ENCODE measurements around the gene BACE2. TPM values are rescaled to one million over a fixed set of nuclear protein-coding genes. Genes with fewer than 3 reads are reported as not detected.

Gene BACE2
- total and polyA plus RNA-seq, 2 of the 4 experiments (the other 2 are of a cell fraction) = 17.0 to 35.5 TPM

DNA sequence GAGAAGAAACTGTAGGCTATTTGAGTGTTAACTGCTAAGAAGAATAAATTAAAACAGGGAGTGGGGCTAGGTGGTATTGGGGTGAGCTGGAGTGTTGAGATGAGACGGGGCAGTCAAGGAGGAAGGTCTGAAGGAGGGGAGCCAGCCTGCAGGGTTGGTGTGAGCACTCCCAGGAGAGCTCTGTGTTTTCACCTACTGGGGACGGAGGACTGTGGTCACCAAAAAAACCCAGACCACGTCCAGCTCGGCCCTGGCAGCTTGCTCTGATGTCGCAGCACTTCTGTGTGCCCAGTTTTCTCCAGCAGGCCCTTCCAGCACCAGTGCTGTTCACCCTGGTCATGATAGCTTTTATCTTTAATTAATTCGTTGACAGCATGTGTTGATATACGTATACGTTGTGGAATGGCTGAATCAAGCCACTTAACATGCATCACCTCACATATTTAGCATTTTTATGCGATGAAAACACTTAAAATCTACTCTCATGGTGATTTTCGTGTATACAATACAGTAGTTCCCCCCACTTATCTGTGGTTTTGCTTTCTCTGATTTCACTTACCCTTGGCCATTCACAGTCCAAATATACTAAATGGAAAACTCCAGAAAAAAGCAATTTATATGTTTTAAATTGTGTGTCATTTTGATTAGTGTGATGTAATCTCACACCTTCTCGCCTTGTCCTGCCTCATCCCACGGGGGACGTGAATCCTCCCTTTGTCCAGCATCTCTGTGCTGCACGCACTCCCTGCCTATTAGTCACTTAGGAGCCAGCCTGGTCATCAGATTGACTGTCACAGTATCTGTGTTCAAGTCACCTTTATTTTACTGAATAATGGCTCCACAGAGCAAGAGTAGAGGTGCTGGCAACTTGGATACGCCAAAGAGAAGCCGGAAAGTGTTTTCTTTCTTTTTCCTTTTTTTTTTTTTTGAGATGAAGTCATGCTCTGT is 161.0 kb downstream of the BACE2 start:
- Histone ChIP-seq H3K9ac (ENCODE audit: low read depth, low read length) (no peak overlapping the region), H3K27ac (ENCODE audit: insufficient read depth, low read length) (no peak overlapping the region), H4K91ac (ENCODE audit: insufficient read depth, low read depth, low read length) (no peak overlapping the region), H3K27me3 (ENCODE audit: control insufficient read depth, insufficient read depth, low read length) (peaks cover 4% of the 10 kb centered on the region; the same call in 1 of the 2 replicates), H3K4me3 (ENCODE audit: insufficient read depth, low read depth, low read length) (no peak overlapping the region), H2AK9ac (replicated peaks; ENCODE audit: low read depth, low read length, poor library complexity) (no peak overlapping the region), H3K9me1 (ENCODE audit: insufficient read depth, low read length) (no peaks in the 10 kb centered on the region), H2BK15ac (ENCODE audit: low read depth, low read length) (no peak overlapping the region), H3K56ac (ENCODE audit: extremely low read depth, insufficient read depth, low read length) (no peak overlapping the region), H2BK5ac (ENCODE audit: low read depth, low read length, poor library complexity, severe bottlenecking) (no peak overlapping the region), H3K9me3 (ENCODE audit: control insufficient read depth, insufficient read depth, low read length) (no peaks in the 10 kb centered on the region), H3K36me3 (ENCODE audit: control insufficient read depth, insufficient read depth, low read length) (no peaks in the 10 kb centered on the region), H4K20me1 (ENCODE audit: insufficient read depth, low read length) (no peaks in the 10 kb centered on the region), H3K23ac (ENCODE audit: low read depth, low read length) (no peak overlapping the region), H4K8ac (ENCODE audit: low read depth in 2 of 2, low read length in 2 of 2) (no peak overlapping the region), H3K4me2 (ENCODE audit: low read depth, low read length) (peak overlapping the region; percentile 58), H2AFZ (replicated peaks; ENCODE audit: low read length, poor library complexity) (no peak overlapping the region), H2BK120ac (ENCODE audit: low read depth, low read length) (no peak overlapping the region), H2BK20ac (ENCODE audit: low read depth, low read length) (no peak overlapping the region), H3K79me1 (ENCODE audit: low read depth in 1 of 2, low read length in 2 of 2) (no peaks in the 10 kb centered on the region), H2AK5ac (ENCODE audit: low read depth, low read length) (no peak overlapping the region), H3K4me1 (ENCODE audit: control insufficient read depth, insufficient read depth, low read length) (no peaks in the 10 kb centered on the region), H4K5ac (ENCODE audit: low read depth, low read length) (no peak overlapping the region), H3K18ac (ENCODE audit: low read depth, low read length) (no peak overlapping the region), H3K14ac (replicated peaks; ENCODE audit: low read depth, low read length) (no peak overlapping the region), H3K4ac (ENCODE audit: low read depth, low read length) (no peak overlapping the region)
- ChIA-PET CTCF (no interaction called here), POLR2A (ENCODE audit: unreplicated experiment) (no interaction called here)
- intact Hi-C loops (cut with micrococcal nuclease) (no loop called here), dilution Hi-C loops (cut with HindIII; ENCODE audit: low sequenced_read_pairs, unreplicated experiment) (no loop called here), in situ Hi-C loops (cut with MboI; ENCODE audit: low sequenced_read_pairs) (no loop called here)
- TF ChIP-seq FOS (IDR thresholded peaks at IDR 0.05; ENCODE audit: low read depth, low read length) = no peak
- peak; percentile 35 for DNase-seq
- peak; percentile 46; the same call in 1 of the 2 replicates for ATAC-seq (ENCODE audit: low read depth)
- BruUV-seq (replicated peaks) = no TSS peak
- WGBS, 2 experiments (ENCODE audit: extremely low coverage in 2 of 2, insufficient read length in 1 of 2) = 32% methylated on average over 3 of the region's 16 CpGs; no CpG with 5 or more reads in 1 of the 2 experiments

Small RNAs within 50 kb of the gene (microRNA-seq; reads per million reads assigned to microRNA genes)
- gene MIR3197 (ENCODE audit: insufficient read depth in 1 of 2, insufficient read length in 1 of 2, unreplicated experiment in 1 of 2) = 0 to 0.37 reads per million in 2 experiments

Small RNAs within 50 kb of the gene (small RNA-seq; reads per million reads assigned to genes)
- gene MIR3197 = 0 to 0.15 (median 0) reads per million in 5 experiments

Other genes with a start within 250 kb of the BACE2 start
- not detected in 2 replicates for gene FAM3B, start 148.6 kb downstream of the BACE2 start, total RNA-seq (2012; rRNA removed)
- gene FAM3B, start 148.6 kb downstream of the BACE2 start, polyA plus RNA-seq (2012; rRNA removed) = not detected in 2 replicates
- gene MX2, start 193.9 kb downstream of the BACE2 start, total RNA-seq (2012; rRNA removed) = 0.54 and 0.56 TPM in 2 replicates
- 0.43 and 0.53 TPM in 2 replicates for gene MX2, start 193.9 kb downstream of the BACE2 start, polyA plus RNA-seq (2012; rRNA removed)

All from IMR-90 (cell line).